Urinary bladder (tissue), 4 donors: Measurements from ENCODE around the gene CHST5. TPM values are rescaled to one million over a fixed set of nuclear protein-coding genes. Genes with fewer than 3 reads are reported as not detected.
"Not testable (repeated sequence)": the region's sequence is repeated elsewhere in the genome, so short reads cannot be mapped to it uniquely, and the experiment has no call there.

Experiments used
- DNase-seq: peaks from one replicate; pipeline ENCODE4 v3.0.0-alpha.2; 2015; ENCODE audit errors: extremely low spot score
- H3K27ac ChIP-seq: one replicate; pipeline ENCODE4 v1.5.1; 2013; ENCODE audit warnings: low read depth, mild to moderate bottlenecking, moderate library complexity
- H3K36me3 ChIP-seq: one replicate; pipeline ENCODE4 v1.6.1; 2013; ENCODE audit warnings: mild to moderate bottlenecking, moderate library complexity; ENCODE audit not compliant: insufficient read depth
- H3K4me1 ChIP-seq: one replicate; pipeline ENCODE4 v1.6.1; 2013; ENCODE audit warnings: mild to moderate bottlenecking, moderate library complexity; ENCODE audit not compliant: insufficient read depth
- H3K4me3 ChIP-seq: one replicate; pipeline ENCODE4 v1.5.1; 2013; ENCODE audit warnings: low read depth, low read length
- WGBS: extraction: QIAGEN DNeasy Blood & Tissue Kit; methylation state at CpG from one replicate; pipeline ENCODE4 v1.1.7; 2013; 5-methylcytosine and 5-hydroxymethylcytosine counted together
- polyA plus RNA-seq: library from polyadenylated mRNA; stranded (reverse); fragments of 200-250 nt; gene quantifications from one replicate; pipeline ENCODE4 v1.2.3, GENCODE V29; 2013
- total RNA-seq: library from RNA; depleted of rRNA; stranded (reverse); fragments of >200 nt; gene quantifications from one replicate; pipeline ENCODE4 v1.2.3, GENCODE V29; 2014
- donor health status: healthy with polysubstance abuse.
- donor health status: healthy.

CHST5 gene
- total and polyA plus RNA-seq, 2 donors, result 0.09 TPM; not detected in 1

GRCh38 chr16:75565640-75566039 is 29.7 kb upstream of the CHST5 start:
- no peaks in the 10 kb centered on the region for H3K36me3 ChIP-seq
- DNase-seq, result no peak
- H3K4me1 ChIP-seq, result no peaks in the 10 kb centered on the region
- WGBS, result 18% methylated on average over 15 of the region's 15 CpGs
- peak overlapping the region; percentile 91 for H3K4me3 ChIP-seq
- H3K27ac ChIP-seq, result peak overlapping the region; percentile 49

GRCh38 chr16:75559564-75560372 is 23.9 kb upstream of the CHST5 start:
- WGBS, result 44% methylated on average over 10 of the region's 10 CpGs

DNA sequence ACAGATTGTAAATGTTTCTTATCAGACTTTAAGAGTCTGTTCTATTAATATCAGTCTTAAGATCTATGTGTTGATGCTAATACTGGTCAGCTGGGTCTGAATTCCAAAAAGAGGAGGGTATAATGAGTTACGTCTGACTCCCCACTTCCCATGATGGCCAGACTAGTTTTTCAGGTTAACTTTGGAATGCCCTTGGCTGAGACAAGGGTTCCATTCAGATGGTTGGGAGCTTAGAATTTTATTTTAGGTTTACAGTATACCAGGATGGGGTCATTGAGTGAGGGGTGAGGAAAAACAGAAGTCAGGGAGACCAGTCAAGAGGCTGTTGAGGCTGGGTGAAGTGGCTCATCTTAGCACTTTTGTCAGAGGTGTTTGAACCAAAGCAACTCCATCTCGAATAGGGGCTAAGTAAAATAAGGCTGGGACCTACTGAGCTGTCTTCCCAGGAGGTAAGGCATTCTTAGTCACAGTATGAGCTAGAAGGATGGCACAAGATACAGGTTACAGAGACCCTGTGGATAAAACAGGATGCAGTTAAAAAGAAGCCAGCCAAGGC is 23.0 kb upstream of the CHST5 start:
- Histone ChIP-seq H3K4me1 (peaks cover 1% of the 10 kb centered on the region), H3K36me3 (no peaks in the 10 kb centered on the region), H3K27ac (no peak overlapping the region), H3K4me3 (no peak overlapping the region)
- 73% methylated on average over 2 of the region's 2 CpGs for WGBS
- no peak for DNase-seq

More at GRCh38 chr16:75559564-75560372, 23.9 kb upstream of the CHST5 start:
- peaks cover 1% of the 10 kb centered on the region for H3K4me1 ChIP-seq
- H3K4me3 ChIP-seq, result no peak overlapping the region
- H3K27ac ChIP-seq, result no peak overlapping the region
- H3K36me3 ChIP-seq, result no peaks in the 10 kb centered on the region
- no peak for DNase-seq

- Histone ChIP-seq H3K4me1 (peaks cover 1% of the 10 kb centered on the region), H3K4me3 (peak overlapping the region; percentile 62), H3K27ac (peak overlapping the region; percentile 40), H3K36me3 (no peaks in the 10 kb centered on the region)
- WGBS, result 34% methylated on average over 16 of the region's 16 CpGs
- no peak for DNase-seq
Measured at GRCh38 chr16:75556431-75556950, 20.6 kb upstream of the CHST5 start.

DNA sequence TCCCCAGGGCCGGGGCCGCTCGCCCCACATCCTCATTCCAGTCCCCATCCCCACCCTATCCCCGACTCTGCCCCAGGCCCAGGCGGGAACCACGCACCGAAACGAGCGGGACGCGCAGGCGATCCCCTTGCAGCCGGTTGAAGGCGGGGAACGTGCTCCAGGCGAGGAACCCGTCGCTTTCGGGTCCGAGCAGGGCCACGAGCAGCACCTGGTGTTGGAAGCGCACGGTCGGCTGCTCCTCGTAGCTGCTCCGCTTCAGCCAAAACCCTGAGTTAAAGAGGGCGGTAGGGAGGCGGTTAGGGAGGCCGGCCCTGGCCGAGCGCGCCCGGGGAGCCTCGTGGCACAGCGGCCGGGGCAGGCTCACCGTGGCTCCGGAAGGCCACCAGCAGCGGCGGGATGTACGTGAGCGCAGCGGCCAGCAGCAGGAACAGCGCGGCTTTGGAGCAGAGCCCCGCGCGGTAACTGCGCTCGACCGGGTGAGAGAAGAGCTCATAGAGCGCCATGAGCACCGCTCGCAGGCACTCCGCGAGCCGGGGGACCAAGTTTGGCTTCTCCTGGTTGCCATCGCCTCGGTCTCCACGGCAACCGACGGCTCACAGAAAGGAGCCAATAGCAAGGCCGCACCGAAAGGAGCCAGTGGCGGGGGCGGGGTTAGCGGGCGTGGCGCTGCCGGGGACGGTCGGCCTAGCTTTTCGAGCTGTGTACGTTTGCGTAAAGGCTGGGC is 20.0 kb upstream of the CHST5 start, which contains the start of gene TMEM231:
TSS of gene TMEM231 (minus strand) at position 546 of the 724 bp plus-strand sequence. CDS start at position 503, 43 bp downstream.
- DNase-seq, result peak; percentile 86
- Histone ChIP-seq H3K27ac (peak within 1 kb of the TSS; percentile 40), H3K4me3 (peak within 1 kb of the TSS; percentile 62), H3K36me3 (no peaks in the 10 kb centered on the region), H3K4me1 (peaks cover 1% of the 10 kb centered on the region)
- under 1% methylated on average over 75 of the region's 75 CpGs for WGBS

- Histone ChIP-seq H3K27ac (no peak overlapping the region), H3K4me3 (peak overlapping the region; percentile 62), H3K4me1 (peaks cover 1% of the 10 kb centered on the region), H3K36me3 (no peaks in the 10 kb centered on the region)
- peak; percentile 60 for DNase-seq
- WGBS, result under 1% methylated on average over 26 of the region's 26 CpGs
Measured at GRCh38 chr16:75555213-75555706, 19.4 kb upstream of the CHST5 start.

- H3K27ac ChIP-seq, result no peak overlapping the region
Measured at GRCh38 chr16:75552951-75553350, 17.0 kb upstream of the CHST5 start.

DNA sequence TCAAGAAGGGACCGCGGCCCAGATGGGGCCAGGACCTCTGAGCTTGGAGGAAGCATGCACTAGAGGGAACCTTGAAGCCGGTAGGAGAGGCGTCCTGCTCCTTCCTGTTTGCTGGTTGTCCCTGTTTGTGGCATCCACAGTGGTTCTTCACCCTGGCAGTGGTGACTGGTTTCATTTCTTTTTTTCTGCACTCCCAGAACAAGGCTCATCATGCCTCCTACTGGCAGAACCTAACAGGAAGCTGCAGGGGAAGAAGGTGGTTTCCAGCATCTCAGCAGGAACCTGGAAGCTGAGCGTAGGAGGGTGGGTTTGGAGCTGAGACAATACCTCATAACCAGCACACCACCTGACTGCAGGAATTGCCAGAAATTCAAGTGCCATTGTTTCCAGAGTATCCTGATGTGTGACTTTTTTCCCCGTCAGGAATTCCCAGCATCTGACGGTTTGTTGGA is 14.3 kb upstream of the CHST5 start:
- Histone ChIP-seq H3K4me3 (no peak overlapping the region), H3K36me3 (no peaks in the 10 kb centered on the region), H3K27ac (no peak overlapping the region), H3K4me1 (no peaks in the 10 kb centered on the region)
- 81% methylated on average over 7 of the region's 7 CpGs for WGBS
- no peak for DNase-seq

More at GRCh38 chr16:75552951-75553350, 17.0 kb upstream of the CHST5 start:
- H3K36me3 ChIP-seq, result no peaks in the 10 kb centered on the region
- no peak overlapping the region for H3K4me3 ChIP-seq
- H3K4me1 ChIP-seq, result peaks cover 1% of the 10 kb centered on the region
- no peak for DNase-seq
- 85% methylated on average over 2 of the region's 2 CpGs for WGBS

GRCh38 chr16:75548456-75548855 is 12.5 kb upstream of the CHST5 start:
- not testable (repeated sequence) for H3K4me3 ChIP-seq, H3K27ac ChIP-seq, DNase-seq, H3K4me1 ChIP-seq, H3K36me3 ChIP-seq
- WGBS, result 96% methylated on average over 9 of the region's 9 CpGs

GRCh38 chr16:75546293-75546692 is 10.4 kb upstream of the CHST5 start:
- H3K27ac ChIP-seq, result no peak overlapping the region
- WGBS, result 97% methylated on average over 7 of the region's 7 CpGs
- DNase-seq, result no peak
- H3K36me3 ChIP-seq, result no peaks in the 10 kb centered on the region
- no peaks in the 10 kb centered on the region for H3K4me1 ChIP-seq
- no peak overlapping the region for H3K4me3 ChIP-seq

DNA sequence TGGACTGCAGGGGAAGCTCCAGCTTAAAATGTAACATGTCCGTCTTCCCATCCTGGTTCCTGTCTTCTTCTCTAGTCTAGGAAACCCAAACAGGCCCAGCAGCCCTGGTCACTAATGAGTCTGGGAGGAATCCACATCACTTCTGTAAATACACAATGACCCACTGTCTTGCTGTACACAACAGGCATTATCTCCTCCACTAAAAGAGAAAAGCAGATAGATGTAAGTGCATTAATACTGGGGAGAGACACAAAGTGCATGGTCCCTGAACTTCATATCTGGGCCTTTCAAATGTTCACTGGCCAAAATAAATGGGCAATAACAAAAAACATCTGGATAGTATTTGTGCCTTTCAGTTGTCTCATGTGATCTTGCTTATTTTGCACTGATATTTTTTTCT is 10.0 kb upstream of the CHST5 start:
- no CpG with 5 or more reads among the region's 1 CpG for WGBS
- H3K27ac ChIP-seq, H3K4me3 ChIP-seq, H3K4me1 ChIP-seq, H3K36me3 ChIP-seq, DNase-seq: not testable (repeated sequence)

DNA sequence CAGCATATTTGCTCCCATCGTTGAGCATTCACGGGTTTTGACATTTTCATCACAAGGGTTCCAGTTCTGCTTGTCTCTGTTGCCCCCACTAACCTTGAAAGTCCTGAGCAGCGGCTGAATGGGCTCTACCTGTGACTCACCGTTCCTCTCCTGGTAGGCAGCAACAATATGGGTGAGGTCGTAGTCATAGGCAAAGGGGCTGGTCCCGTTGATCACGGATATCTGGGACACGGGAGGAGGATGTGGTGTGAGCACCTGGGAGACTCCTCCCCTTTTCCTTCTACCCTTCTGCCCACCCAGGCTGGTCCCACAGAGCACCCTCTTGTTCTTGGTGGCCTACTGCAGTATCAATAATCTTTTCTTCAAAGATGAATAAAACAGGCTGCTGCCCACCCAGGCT is 6.6 kb upstream of the CHST5 start:
- not testable (repeated sequence) for H3K27ac ChIP-seq, H3K4me1 ChIP-seq, DNase-seq, H3K4me3 ChIP-seq, H3K36me3 ChIP-seq
- 91% methylated on average over 8 of the region's 8 CpGs for WGBS

DNA sequence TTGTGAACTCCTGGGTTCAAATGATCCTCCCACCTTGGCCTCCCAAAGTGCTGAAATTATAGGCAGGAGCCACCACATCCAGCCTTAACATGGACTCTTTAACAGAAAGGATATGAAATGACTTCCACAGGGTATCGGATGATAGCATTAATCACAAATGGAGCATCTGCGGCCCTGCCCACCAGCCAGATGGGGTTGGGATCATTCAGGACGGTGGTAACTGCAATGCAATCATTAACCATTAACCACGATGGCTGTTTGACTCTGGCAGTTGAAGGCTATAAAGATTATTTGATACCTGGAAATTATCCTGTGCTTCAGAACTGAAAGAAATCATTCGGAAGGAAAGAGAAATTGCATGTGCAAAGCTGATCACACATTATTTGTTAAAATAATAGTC is 5.3 kb upstream of the CHST5 start:
- Histone ChIP-seq H3K27ac (no peak overlapping the region), H3K36me3 (no peaks in the 10 kb centered on the region), H3K4me1 (no peaks in the 10 kb centered on the region), H3K4me3 (no peak overlapping the region)
- WGBS, result 84% methylated on average over 5 of the region's 5 CpGs
- no peak for DNase-seq
